Cerebellar cortex (tissue), 1 donor: Measurements from ENCODE around the gene SELENOW.
"Not testable (repeated sequence)": the region's sequence is repeated elsewhere in the genome, so short reads cannot be mapped to it uniquely, and the experiment has no call there.

ENCODE experiments used
- DNase-seq: peaks from one replicate; pipeline ENCODE4 v3.0.0-alpha.2; 2015; ENCODE audit warnings: low spot score

SELENOW gene

GRCh38 chr19:47778049-47778953 is at the start of gene SELENOW:
Gene SELENOW, plus strand, starts transcription at chr19:47778703. Its CDS starts 83 bp downstream, at chr19:47778786.
- peak; percentile 80 for DNase-seq

- DNase-seq = no peak
Observed at GRCh38 chr19:47729468-47729798, 49.1 kb upstream of the SELENOW start.

- DNase-seq = peak; percentile 56
Observed at GRCh38 chr19:47729799-47730520, 48.5 kb upstream of the SELENOW start.

- DNase-seq = no peak
Observed at GRCh38 chr19:47730521-47730889, 48.0 kb upstream of the SELENOW start.

- no peak for DNase-seq
Observed at GRCh38 chr19:47730910-47731309, 47.6 kb upstream of the SELENOW start.

GRCh38 chr19:47735131-47735530 is 43.4 kb upstream of the SELENOW start:
- no peak for DNase-seq

- no peak for DNase-seq
Observed at GRCh38 chr19:47740866-47741519, 37.5 kb upstream of the SELENOW start.

GRCh38 chr19:47741544-47742140 is 36.9 kb upstream of the SELENOW start:
- DNase-seq = no peak

- DNase-seq = no peak
Observed at GRCh38 chr19:47742634-47743033, 35.9 kb upstream of the SELENOW start.

- DNase-seq = peak; percentile 97
Observed at GRCh38 chr19:47745010-47745901, 33.2 kb upstream of the SELENOW start, which contains the start of gene NOP53. Gene NOP53, plus strand, starts transcription at chr19:47745546. Its CDS starts 14 bp downstream, at chr19:47745560.

- DNase-seq = not testable (repeated sequence)
Observed at GRCh38 chr19:47746129-47746528, 32.4 kb upstream of the SELENOW start.

GRCh38 chr19:47749326-47749725 is 29.2 kb upstream of the SELENOW start:
- DNase-seq = no peak

- DNase-seq = no peak
Observed at GRCh38 chr19:47750752-47751151, 27.8 kb upstream of the SELENOW start.

GRCh38 chr19:47752440-47753211 is 25.9 kb upstream of the SELENOW start:
- no peak for DNase-seq

- no peak for DNase-seq
Observed at GRCh38 chr19:47754206-47755064, 24.1 kb upstream of the SELENOW start.

- no peak for DNase-seq
Observed at GRCh38 chr19:47755065-47755761, 23.3 kb upstream of the SELENOW start.

GRCh38 chr19:47755762-47756626 is 22.5 kb upstream of the SELENOW start:
- DNase-seq = no peak

- no peak for DNase-seq
Observed at GRCh38 chr19:47756627-47756929, 21.9 kb upstream of the SELENOW start.
